Measurements from ENCODE around the gene MAGOH. TPM values are rescaled to one million over a fixed set of nuclear protein-coding genes. Genes with fewer than 3 reads are reported as not detected.
A peak's percentile ranks its signal among the peaks of the same experiment; 100 is the strongest.

Gene MAGOH
- total RNA-seq, 1 donor from 2014 or later: 96.4 TPM

- H3K4me1 Mint-ChIP-seq: no peaks in the 10 kb centered on the region
- H3K27me3 Mint-ChIP-seq: peaks cover 14% of the 10 kb centered on the region
- no peak for DNase-seq
- H3K9me3 Mint-ChIP-seq: no peaks in the 10 kb centered on the region
- H3K36me3 Mint-ChIP-seq (ENCODE audit: low read depth): no peaks in the 10 kb centered on the region
- H3K27ac Mint-ChIP-seq: no peak overlapping the region
- intact Hi-C loops (cut with micrococcal nuclease): loop anchor here (5.0 kb wide), 1 partner anchor 275 kb away; no protein-coding TSS in a partner anchor
- no peak overlapping the region for H3K4me3 Mint-ChIP-seq
Measured at GRCh38 chr1:53182716-53183094, 55.6 kb downstream of the MAGOH start.

GRCh38 chr1:53182111-53182593, 56.2 kb downstream of the MAGOH start:
- H3K9me3 Mint-ChIP-seq: no peaks in the 10 kb centered on the region
- intact Hi-C loops (cut with micrococcal nuclease): loop anchor here (5.0 kb wide), 1 partner anchor 275 kb away; no protein-coding TSS in a partner anchor
- DNase-seq: peak; percentile 94

GRCh38 chr1:53180951-53181350, 57.4 kb downstream of the MAGOH start:
- intact Hi-C loops (cut with micrococcal nuclease): loop anchor here (5.0 kb wide), 1 partner anchor 274 kb away; no protein-coding TSS in a partner anchor
- Mint-ChIP-seq H3K27ac (no peak overlapping the region), H3K4me1 (no peaks in the 10 kb centered on the region), H3K9me3 (no peaks in the 10 kb centered on the region), H3K36me3 (ENCODE audit: low read depth) (no peaks in the 10 kb centered on the region), H3K27me3 (peaks cover 9% of the 10 kb centered on the region), H3K4me3 (no peak overlapping the region)
- DNase-seq: no peak

More at GRCh38 chr1:53182111-53182593, 56.2 kb downstream of the MAGOH start:
- Mint-ChIP-seq H3K27me3 (peaks cover 13% of the 10 kb centered on the region), H3K4me1 (no peaks in the 10 kb centered on the region), H3K27ac (no peak overlapping the region), H3K4me3 (no peak overlapping the region), H3K36me3 (ENCODE audit: low read depth) (no peaks in the 10 kb centered on the region)

- intact Hi-C loops (cut with micrococcal nuclease): loop anchor here (5.0 kb wide), 1 partner anchor 273 kb away; no protein-coding TSS in a partner anchor
- Mint-ChIP-seq H3K9me3 (no peaks in the 10 kb centered on the region), H3K27me3 (peaks cover 15% of the 10 kb centered on the region), H3K27ac (no peak overlapping the region), H3K4me1 (no peaks in the 10 kb centered on the region), H3K4me3 (no peak overlapping the region), H3K36me3 (ENCODE audit: low read depth) (no peaks in the 10 kb centered on the region)
- DNase-seq: no peak
Measured at GRCh38 chr1:53180226-53180625, 58.1 kb downstream of the MAGOH start.

Other genes starting within 250 kb of the MAGOH start
- gene PODN, start 176.3 kb downstream of the MAGOH start, total RNA-seq: not detected in 2 replicates
- not detected in 2 replicates for gene SLC1A7, start 95.9 kb downstream of the MAGOH start, total RNA-seq
- 19.5 and 19.9 TPM in 2 replicates for gene CPT2, start 41.7 kb downstream of the MAGOH start, total RNA-seq
- gene CZIB, start 17.9 kb downstream of the MAGOH start, total RNA-seq: 44.7 and 44.9 TPM in 2 replicates
- gene LRP8, start 89.6 kb upstream of the MAGOH start, total RNA-seq: 76.8 and 81.6 TPM in 2 replicates
- gene DMRTB1, start 220.9 kb upstream of the MAGOH start, total RNA-seq: not detected in 2 replicates

All from activated CD4-positive, alpha-beta T cell treated with anti-CD3 and anti-CD28 coated beads, Interleukin-2, amount 10 ng/mL, durations not matched to agents 24 days and 14 days (primary cell).